ENCODE data around the gene SLC38A10. TPM values are rescaled to one million over a fixed set of nuclear protein-coding genes. Genes with fewer than 3 reads are reported as not detected.
"Not testable (repeated sequence)": the region's sequence is repeated elsewhere in the genome, so short reads cannot be mapped to it uniquely, and the experiment has no call there.

SLC38A10 gene
- total and polyA plus RNA-seq, 2 donors from 2014 or later = 72.7 to 89.7 TPM

- intact Hi-C loops (cut with DNase I) = no loop called here
- H3K27me3 ChIP-seq (ENCODE audit: control insufficient read depth, insufficient read depth, low read length) = no peaks in the 10 kb centered on the region
- peaks cover 5 to 10% (median 5%) of the 10 kb centered on the region in 3 donors for H3K36me3 ChIP-seq (ENCODE audit: control insufficient read depth in 2 of 3, insufficient read depth in 3 of 3, low read length in 3 of 3)
- TF ChIP-seq, protein P1, sequence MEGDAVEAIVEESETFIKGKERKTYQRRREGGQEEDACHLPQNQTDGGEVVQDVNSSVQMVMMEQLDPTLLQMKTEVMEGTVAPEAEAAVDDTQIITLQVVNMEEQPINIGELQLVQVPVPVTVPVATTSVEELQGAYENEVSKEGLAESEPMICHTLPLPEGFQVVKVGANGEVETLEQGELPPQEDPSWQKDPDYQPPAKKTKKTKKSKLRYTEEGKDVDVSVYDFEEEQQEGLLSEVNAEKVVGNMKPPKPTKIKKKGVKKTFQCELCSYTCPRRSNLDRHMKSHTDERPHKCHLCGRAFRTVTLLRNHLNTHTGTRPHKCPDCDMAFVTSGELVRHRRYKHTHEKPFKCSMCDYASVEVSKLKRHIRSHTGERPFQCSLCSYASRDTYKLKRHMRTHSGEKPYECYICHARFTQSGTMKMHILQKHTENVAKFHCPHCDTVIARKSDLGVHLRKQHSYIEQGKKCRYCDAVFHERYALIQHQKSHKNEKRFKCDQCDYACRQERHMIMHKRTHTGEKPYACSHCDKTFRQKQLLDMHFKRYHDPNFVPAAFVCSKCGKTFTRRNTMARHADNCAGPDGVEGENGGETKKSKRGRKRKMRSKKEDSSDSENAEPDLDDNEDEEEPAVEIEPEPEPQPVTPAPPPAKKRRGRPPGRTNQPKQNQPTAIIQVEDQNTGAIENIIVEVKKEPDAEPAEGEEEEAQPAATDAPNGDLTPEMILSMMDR (IDR thresholded peaks at IDR 0.05; ENCODE audit: borderline replicate concordance, extremely low read depth, insufficient read depth) = no peak
- no peak overlapping the region for H3K9ac ChIP-seq (ENCODE audit: low read length in 3 of 3)
- FAIRE-seq (no peak), DNase-seq (no peak)
- no peak overlapping the region for H3K27ac ChIP-seq (ENCODE audit: low read depth in 2 of 2, low read length in 2 of 2)
- no peaks in the 10 kb centered on the region for H3K9me3 ChIP-seq (ENCODE audit: control insufficient read depth in 2 of 3, insufficient read depth in 1 of 3, low read length in 3 of 3)
- no peak overlapping the region for H3K4me3 ChIP-seq (ENCODE audit: low read length in 3 of 3)
- no peaks in the 10 kb centered on the region for H3K4me1 ChIP-seq (ENCODE audit: control insufficient read depth in 2 of 3, insufficient read depth in 2 of 3, low read depth in 1 of 3, low read length in 3 of 3)
Observed at GRCh38 chr17:81228834-81229665, 66.1 kb downstream of the SLC38A10 start.

DNA sequence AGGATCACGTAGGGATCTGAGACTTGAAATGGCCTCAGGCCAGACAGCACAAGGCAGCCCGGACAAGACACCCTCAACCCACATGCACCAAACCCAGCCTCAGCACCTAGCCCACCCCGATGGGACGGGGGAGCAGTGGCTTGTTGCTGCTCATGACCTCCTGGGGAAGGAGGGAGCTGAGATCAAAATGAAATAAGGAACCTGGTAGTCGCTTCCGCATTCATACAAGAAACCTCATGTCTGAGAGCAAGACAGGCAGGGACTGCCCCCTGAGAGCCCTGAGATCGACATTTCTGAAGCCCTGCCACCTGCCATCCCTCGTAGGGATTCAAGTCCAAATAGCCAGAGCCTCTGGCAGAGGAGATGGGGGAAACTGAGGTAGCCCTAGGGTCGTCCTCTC, 66.7 kb downstream of the SLC38A10 start:
- Histone ChIP-seq H3K4me3 (ENCODE audit: low read length in 3 of 3) (no peak overlapping the region), H3K27ac (ENCODE audit: low read depth in 2 of 2, low read length in 2 of 2) (no peak overlapping the region), H3K27me3 (ENCODE audit: control insufficient read depth, insufficient read depth, low read length) (no peaks in the 10 kb centered on the region), H3K4me1 (ENCODE audit: control insufficient read depth in 2 of 3, insufficient read depth in 2 of 3, low read depth in 1 of 3, low read length in 3 of 3) (peaks cover 0 to under 1% (median 0%) of the 10 kb centered on the region in 3 donors), H3K9ac (ENCODE audit: low read length in 3 of 3) (no peak overlapping the region), H3K9me3 (ENCODE audit: control insufficient read depth in 2 of 3, insufficient read depth in 1 of 3, low read length in 3 of 3) (no peaks in the 10 kb centered on the region), H3K36me3 (ENCODE audit: control insufficient read depth in 2 of 3, insufficient read depth in 3 of 3, low read length in 3 of 3) (peaks cover 5 to 10% (median 5%) of the 10 kb centered on the region in 3 donors)
- intact Hi-C loops (cut with DNase I) = no loop called here
- FAIRE-seq (no peak), DNase-seq (no peak)
- TF ChIP-seq, protein P1 (IDR thresholded peaks at IDR 0.05; ENCODE audit: borderline replicate concordance, extremely low read depth, insufficient read depth) = no peak

DNA sequence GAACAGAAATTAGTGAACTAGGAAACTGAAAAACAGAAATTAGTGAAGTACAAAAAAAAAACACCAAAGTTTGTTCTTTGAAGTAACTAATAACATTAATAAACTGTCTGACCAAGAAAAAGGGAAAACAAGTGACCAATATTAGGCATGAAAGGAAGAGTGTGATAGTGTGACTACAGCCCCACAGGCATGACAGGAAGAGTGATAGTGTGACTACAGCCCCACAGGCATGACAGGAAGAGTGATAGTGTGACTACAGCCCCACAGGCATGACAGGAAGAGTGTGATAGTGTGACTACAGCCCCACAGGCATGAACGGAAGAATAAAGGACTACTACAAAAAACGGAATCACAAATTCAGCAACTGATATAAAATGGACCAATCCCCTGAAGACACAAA, 67.5 kb downstream of the SLC38A10 start:
- H3K27me3 ChIP-seq (ENCODE audit: control insufficient read depth, insufficient read depth, low read length); DNase-seq; H3K4me1 ChIP-seq (ENCODE audit: control insufficient read depth in 2 of 3, insufficient read depth in 2 of 3, low read depth in 1 of 3, low read length in 3 of 3); H3K9ac ChIP-seq (ENCODE audit: low read length in 3 of 3); H3K27ac ChIP-seq (ENCODE audit: low read depth in 2 of 2, low read length in 2 of 2); H3K9me3 ChIP-seq (ENCODE audit: control insufficient read depth in 2 of 3, insufficient read depth in 1 of 3, low read length in 3 of 3); intact Hi-C loops (cut with DNase I); H3K4me3 ChIP-seq (ENCODE audit: low read length in 3 of 3); FAIRE-seq: not testable (repeated sequence)
- peaks cover 5 to 10% (median 5%) of the 10 kb centered on the region in 3 donors for H3K36me3 ChIP-seq (ENCODE audit: control insufficient read depth in 2 of 3, insufficient read depth in 3 of 3, low read length in 3 of 3)

- FAIRE-seq (no peak), DNase-seq (peak in 1 of 5 donors; percentile 50)
- intact Hi-C loops (cut with DNase I) = no loop called here
- H3K9me3 ChIP-seq (ENCODE audit: control insufficient read depth in 2 of 3, insufficient read depth in 1 of 3, low read length in 3 of 3) = no peaks in the 10 kb centered on the region
- no peaks in the 10 kb centered on the region for H3K27me3 ChIP-seq (ENCODE audit: control insufficient read depth, insufficient read depth, low read length)
- H3K4me1 ChIP-seq (ENCODE audit: control insufficient read depth in 2 of 3, insufficient read depth in 2 of 3, low read depth in 1 of 3, low read length in 3 of 3) = peaks cover 0 to 14% (median 0%) of the 10 kb centered on the region in 3 donors
- H3K27ac ChIP-seq (ENCODE audit: low read depth in 2 of 2, low read length in 2 of 2) = no peak overlapping the region
- TF ChIP-seq, protein P1 (IDR thresholded peaks at IDR 0.05; ENCODE audit: borderline replicate concordance, extremely low read depth, insufficient read depth) = no peak
- no peak overlapping the region for H3K9ac ChIP-seq (ENCODE audit: low read length in 3 of 3)
- H3K36me3 ChIP-seq (ENCODE audit: control insufficient read depth in 2 of 3, insufficient read depth in 3 of 3, low read length in 3 of 3) = no peaks in the 10 kb centered on the region
- peak overlapping the region in 2 of 3 donors; percentile 50 to 57 for H3K4me3 ChIP-seq (ENCODE audit: low read length in 3 of 3)
Observed at GRCh38 chr17:81223762-81224130, 71.4 kb downstream of the SLC38A10 start.

Data from kidney (tissue), 14 donors.